Activated CD4-positive, alpha-beta memory T cell treated with anti-CD3 and anti-CD28 coated beads, Interleukin-2, amount 10 ng/mL, durations not matched to agents 7 days and 5 days (primary cell): ENCODE measurements around the gene PCDHB16. TPM values are rescaled to one million over a fixed set of nuclear protein-coding genes. Genes with fewer than 3 reads are reported as not detected.
A peak's percentile ranks its signal among the peaks of the same experiment; 100 is the strongest.
"Not testable (repeated sequence)": the region's sequence is repeated elsewhere in the genome, so short reads cannot be mapped to it uniquely, and the experiment has no call there.

Source experiments
- CTCF ChIA-PET: fragments of 350-600 bp; sonication (Branson Sonifier 250); formaldehyde crosslinking; loops from one replicate; lab custom pipeline; 2021; ENCODE audit warnings: antibody characterized with exemption, inconsistent platforms; lab: Charles Lee
- POLR2A ChIA-PET: fragments of 350-600 bp; sonication (Branson Sonifier 250); formaldehyde crosslinking; loops from one replicate; lab custom pipeline; 2021; ENCODE audit warnings: antibody characterized with exemption; lab: Charles Lee
- DNase-seq: peaks from one replicate; pipeline ENCODE4 v3.0.0-alpha.2; 2020
- H3K27ac Mint-ChIP-seq: one replicate; pipeline ENCODE4 v1.8.0; 2021; ENCODE audit warnings: mild to moderate bottlenecking, mixed read lengths
- H3K27me3 Mint-ChIP-seq: one replicate; pipeline ENCODE4 v1.8.0; 2021; ENCODE audit warnings: mixed read lengths
- H3K36me3 Mint-ChIP-seq: one replicate; pipeline ENCODE4 v1.8.0; 2021; ENCODE audit warnings: low read depth, mixed read lengths
- H3K4me1 Mint-ChIP-seq: one replicate; pipeline ENCODE4 v1.8.0; 2021; ENCODE audit warnings: mixed read lengths
- H3K4me3 Mint-ChIP-seq: one replicate; pipeline ENCODE4 v1.8.0; 2021; ENCODE audit warnings: mild to moderate bottlenecking, mixed read lengths
- H3K9me3 Mint-ChIP-seq: one replicate; pipeline ENCODE4 v1.8.0; 2021; ENCODE audit warnings: mixed read lengths
- total RNA-seq, 2 experiments: library from RNA; stranded (reverse); gene quantifications; one replicate each; pipeline ENCODE4 v1.2.3, GENCODE V29; 2021

The PCDHB16 gene
- total RNA-seq, 2 experiments from 2014 or later = not detected

DNA sequence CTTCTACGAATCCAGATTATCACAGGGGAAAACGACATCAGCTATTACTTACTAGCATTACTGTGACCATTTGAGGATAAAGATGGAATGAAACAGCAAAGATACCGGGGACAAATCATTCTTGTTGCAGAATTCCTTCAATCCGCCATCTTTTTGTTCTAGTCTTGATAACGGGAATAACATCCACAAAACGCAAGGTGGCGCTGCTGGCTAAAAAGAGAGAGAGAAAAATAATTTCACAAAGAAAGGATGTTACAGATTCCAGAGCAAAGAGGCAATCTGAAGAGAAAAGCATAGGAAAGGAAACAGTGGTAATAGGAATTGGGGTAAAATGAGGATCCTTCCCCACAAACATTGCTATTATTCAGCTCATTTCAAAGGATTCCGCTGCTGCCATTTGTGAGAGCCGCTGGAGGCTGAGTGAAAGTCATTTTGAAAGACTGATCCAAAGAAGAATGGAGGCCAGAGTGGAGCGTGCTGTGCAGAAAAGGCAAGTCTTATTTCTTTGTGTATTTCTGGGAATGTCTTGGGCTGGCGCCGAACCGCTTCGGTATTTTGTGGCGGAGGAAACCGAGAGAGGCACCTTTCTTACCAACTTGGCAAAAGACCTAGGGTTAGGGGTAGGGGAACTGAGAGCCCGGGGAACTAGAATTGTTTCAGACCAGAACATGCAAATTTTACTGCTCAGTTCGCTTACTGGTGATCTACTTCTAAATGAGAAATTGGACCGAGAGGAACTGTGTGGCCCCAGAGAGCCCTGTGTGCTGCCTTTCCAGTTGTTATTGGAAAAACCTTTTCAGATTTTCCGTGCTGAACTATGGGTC, 9.6 kb upstream of the PCDHB16 start, which contains the start of gene PCDHB7:
PCDHB7 (plus strand) TSS at position 264 of the 824 bp plus-strand sequence; CDS start at position 456, 192 bp downstream.
- Mint-ChIP-seq H3K4me1 (no peaks in the 10 kb centered on the region), H3K4me3 (no peak within 1 kb of the TSS), H3K27me3 (no peaks in the 10 kb centered on the region), H3K27ac (no peak within 1 kb of the TSS), H3K9me3 (peaks cover 11% of the 10 kb centered on the region), H3K36me3 (no peaks in the 10 kb centered on the region)
- ChIA-PET CTCF (no interaction called here), POLR2A (no interaction called here)
- DNase-seq = no peak

DNA sequence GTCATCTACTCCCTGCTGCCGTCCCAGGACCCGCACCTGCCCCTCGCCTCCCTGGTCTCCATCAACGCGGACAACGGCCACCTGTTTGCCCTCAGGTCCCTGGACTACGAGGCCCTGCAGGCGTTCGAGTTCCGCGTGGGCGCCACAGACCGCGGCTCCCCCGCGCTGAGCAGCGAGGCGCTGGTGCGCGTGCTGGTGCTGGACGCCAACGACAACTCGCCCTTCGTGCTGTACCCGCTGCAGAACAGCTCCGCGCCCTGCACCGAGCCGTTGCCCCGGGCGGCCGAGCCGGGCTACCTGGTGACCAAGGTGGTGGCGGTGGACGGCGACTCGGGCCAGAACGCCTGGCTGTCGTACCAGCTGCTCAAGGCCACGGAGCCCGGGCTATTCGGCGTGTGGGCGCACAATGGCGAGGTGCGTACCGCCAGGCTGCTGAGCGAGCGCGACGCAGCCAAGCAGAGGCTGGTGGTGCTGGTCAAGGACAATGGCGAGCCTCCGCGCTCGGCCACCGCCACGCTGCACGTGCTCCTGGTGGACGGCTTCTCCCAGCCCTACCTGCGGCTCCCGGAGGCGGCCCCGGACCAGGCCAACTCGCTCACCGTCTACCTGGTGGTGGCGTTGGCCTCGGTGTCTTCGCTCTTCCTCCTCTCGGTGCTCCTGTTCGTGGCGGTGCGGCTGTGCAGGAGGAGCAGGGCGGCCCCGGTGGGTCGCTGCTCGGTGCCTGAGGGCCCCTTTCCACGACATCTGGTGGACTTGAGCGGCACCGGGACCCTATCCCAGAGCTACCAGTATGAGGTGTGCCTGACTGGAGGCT, 7.7 kb upstream of the PCDHB16 start:
- peaks cover 11% of the 10 kb centered on the region for H3K9me3 Mint-ChIP-seq
- POLR2A ChIA-PET, H3K27ac Mint-ChIP-seq, H3K27me3 Mint-ChIP-seq, CTCF ChIA-PET, DNase-seq, H3K36me3 Mint-ChIP-seq, H3K4me1 Mint-ChIP-seq, H3K4me3 Mint-ChIP-seq: not testable (repeated sequence)

DNA sequence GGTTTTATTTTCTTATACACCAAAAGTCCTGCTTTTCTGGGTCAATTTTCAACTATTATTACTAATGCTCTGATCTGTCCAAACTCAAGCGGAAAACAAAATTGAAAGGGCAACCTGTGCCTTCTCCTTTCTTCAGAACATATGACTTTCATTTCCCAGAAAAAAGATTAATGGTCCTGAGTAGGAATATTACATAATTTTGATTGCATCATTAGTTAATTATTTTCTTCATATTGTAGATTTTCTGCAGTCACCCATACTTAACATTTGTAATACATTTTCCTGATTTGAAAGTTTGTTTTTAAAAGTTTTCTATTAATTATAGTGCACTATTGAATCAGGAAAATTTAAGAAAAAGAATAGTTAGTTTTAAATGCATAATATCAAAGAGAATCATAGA, 6.3 kb upstream of the PCDHB16 start:
- Mint-ChIP-seq H3K9me3 (peaks cover 13% of the 10 kb centered on the region), H3K36me3 (no peaks in the 10 kb centered on the region), H3K4me1 (no peaks in the 10 kb centered on the region), H3K27ac (no peak overlapping the region), H3K27me3 (no peaks in the 10 kb centered on the region), H3K4me3 (no peak overlapping the region)
- ChIA-PET POLR2A (no interaction called here), CTCF (no interaction called here)
- DNase-seq = no peak

DNA sequence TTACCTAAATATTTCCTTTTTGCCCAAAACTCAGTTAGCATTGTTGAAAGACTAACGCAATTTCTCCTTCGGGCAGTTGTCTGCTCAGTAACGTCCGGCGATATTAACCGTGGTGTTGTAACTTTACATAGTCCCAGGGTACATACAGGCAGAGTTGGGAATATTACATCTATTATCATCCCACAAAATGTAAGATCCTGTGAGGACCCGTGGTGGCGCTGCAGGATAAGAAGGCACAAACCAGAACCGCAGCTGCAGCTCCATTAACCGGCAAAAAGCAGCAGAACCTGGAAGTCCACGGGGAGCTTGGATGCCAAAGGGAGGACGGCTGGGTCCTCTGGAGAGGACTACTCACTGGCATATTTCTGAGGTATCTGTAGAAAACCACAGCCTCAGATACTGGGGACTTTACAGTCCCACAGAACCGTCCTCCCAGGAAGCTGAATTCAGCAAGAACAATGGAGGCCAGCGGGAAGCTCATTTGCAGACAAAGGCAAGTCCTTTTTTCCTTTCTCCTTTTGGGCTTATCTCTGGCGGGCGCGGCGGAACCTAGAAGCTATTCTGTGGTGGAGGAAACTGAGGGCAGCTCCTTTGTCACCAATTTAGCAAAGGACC, 4.5 kb upstream of the PCDHB16 start, which contains the start of gene PCDHB8:
PCDHB8 (plus strand) TSS at position 214 of the 615 bp plus-strand sequence; CDS start at position 459, 245 bp downstream.
- H3K4me3 Mint-ChIP-seq, H3K27ac Mint-ChIP-seq, DNase-seq, H3K27me3 Mint-ChIP-seq, POLR2A ChIA-PET, H3K36me3 Mint-ChIP-seq, H3K4me1 Mint-ChIP-seq: not testable (repeated sequence)
- H3K9me3 Mint-ChIP-seq = peaks cover 15% of the 10 kb centered on the region
- CTCF ChIA-PET = interaction anchor here (0.5 to 0.8 kb wide), 2 partner anchors 14 to 70 kb away, joined by 3 to 4 read pairs; partner anchors contain the start of gene PCDHB10

DNA sequence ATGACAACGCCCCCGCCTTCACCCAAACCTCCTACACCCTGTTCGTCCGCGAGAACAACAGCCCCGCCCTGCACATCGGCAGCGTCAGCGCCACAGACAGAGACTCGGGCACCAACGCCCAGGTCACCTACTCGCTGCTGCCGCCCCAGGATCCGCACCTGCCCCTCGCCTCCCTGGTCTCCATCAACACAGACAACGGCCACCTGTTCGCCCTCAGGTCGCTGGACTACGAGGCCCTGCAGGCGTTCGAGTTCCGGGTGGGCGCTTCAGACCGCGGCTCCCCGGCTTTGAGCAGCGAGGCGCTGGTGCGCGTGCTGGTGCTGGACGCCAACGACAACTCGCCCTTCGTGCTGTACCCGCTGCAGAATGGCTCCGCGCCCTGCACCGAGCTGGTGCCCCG, 2.8 kb upstream of the PCDHB16 start:
- DNase-seq, CTCF ChIA-PET: not testable (repeated sequence)
- H3K9me3 Mint-ChIP-seq = peaks cover 13% of the 10 kb centered on the region

DNA sequence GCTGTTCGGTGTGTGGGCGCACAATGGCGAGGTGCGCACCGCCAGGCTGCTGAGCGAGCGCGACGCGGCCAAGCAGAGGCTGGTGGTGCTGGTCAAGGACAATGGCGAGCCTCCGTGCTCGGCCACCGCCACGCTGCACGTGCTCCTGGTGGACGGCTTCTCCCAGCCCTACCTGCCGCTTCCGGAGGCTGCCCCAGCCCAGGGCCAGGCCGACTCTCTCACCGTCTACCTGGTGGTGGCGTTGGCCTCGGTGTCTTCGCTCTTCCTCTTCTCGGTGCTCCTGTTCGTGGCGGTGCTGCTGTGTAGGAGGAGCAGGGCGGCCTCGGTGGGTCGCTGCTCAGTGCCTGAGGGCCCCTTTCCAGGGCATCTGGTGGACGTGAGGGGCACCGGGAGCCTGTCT, 2.3 kb upstream of the PCDHB16 start:
- POLR2A ChIA-PET, CTCF ChIA-PET: not testable (repeated sequence)

More for the DNA sequence above, 2.8 kb upstream of the PCDHB16 start:
- POLR2A ChIA-PET, H3K27me3 Mint-ChIP-seq, H3K36me3 Mint-ChIP-seq, H3K27ac Mint-ChIP-seq, H3K4me3 Mint-ChIP-seq, H3K4me1 Mint-ChIP-seq: not testable (repeated sequence)

DNA sequence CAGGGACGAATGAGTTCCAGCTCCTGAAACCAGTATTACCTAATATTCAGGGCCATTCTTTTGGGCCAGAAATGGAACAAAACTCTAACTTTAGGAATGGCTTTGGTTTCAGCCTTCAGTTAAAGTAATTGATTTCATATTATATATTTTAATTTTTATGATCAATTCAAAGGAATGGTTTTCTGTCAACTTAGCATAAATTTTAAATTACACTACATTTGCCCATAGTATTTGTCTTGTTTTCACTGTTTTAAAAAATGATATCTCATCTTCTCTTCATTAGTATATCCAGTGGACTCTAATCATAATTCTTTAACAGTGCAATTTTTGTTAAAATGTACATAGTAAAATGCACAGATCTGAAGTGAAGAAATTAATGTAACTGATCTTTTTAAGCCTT, 1.9 kb upstream of the PCDHB16 start:
- peaks cover 11% of the 10 kb centered on the region for H3K9me3 Mint-ChIP-seq
- H3K27me3 Mint-ChIP-seq = no peaks in the 10 kb centered on the region
- no peaks in the 10 kb centered on the region for H3K4me1 Mint-ChIP-seq
- ChIA-PET POLR2A (no interaction called here), CTCF (no interaction called here)
- H3K27ac Mint-ChIP-seq = no peak overlapping the region
- no peak overlapping the region for H3K4me3 Mint-ChIP-seq
- no peak for DNase-seq
- peaks cover 3% of the 10 kb centered on the region for H3K36me3 Mint-ChIP-seq

More for the DNA sequence above, 2.3 kb upstream of the PCDHB16 start:
- peaks cover 14% of the 10 kb centered on the region for H3K9me3 Mint-ChIP-seq
- not testable (repeated sequence) for H3K36me3 Mint-ChIP-seq, H3K4me3 Mint-ChIP-seq, DNase-seq, H3K27me3 Mint-ChIP-seq, H3K27ac Mint-ChIP-seq, H3K4me1 Mint-ChIP-seq

DNA sequence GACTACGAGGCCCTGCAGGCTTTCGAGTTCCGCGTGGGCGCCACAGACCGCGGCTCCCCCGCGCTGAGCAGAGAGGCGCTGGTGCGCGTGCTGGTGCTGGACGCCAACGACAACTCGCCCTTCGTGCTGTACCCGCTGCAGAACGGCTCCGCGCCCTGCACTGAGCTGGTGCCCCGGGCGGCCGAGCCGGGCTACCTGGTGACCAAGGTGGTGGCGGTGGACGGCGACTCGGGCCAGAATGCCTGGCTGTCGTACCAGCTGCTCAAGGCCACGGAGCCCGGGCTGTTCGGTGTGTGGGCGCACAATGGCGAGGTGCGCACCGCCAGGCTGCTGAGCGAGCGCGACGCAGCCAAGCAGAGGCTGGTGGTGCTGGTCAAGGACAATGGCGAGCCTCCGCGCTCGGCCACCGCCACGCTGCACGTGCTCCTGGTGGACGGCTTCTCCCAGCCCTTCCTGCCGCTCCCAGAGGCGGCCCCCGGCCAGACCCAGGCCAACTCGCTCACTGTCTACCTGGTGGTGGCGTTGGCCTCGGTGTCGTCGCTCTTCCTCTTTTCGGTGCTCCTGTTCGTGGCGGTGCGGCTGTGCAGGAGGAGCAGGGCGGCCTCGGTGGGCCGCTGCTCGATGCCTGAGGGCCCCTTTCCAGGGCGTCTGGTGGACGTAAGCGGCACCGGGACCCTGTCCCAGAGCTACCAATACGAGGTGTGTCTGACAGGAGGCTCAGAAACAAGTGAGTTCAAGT, 2.1 kb downstream of the PCDHB16 start:
- CTCF ChIA-PET, H3K4me3 Mint-ChIP-seq, POLR2A ChIA-PET, H3K4me1 Mint-ChIP-seq, H3K27ac Mint-ChIP-seq, DNase-seq, H3K36me3 Mint-ChIP-seq, H3K27me3 Mint-ChIP-seq: not testable (repeated sequence)
- H3K9me3 Mint-ChIP-seq = peaks cover 16% of the 10 kb centered on the region

DNA sequence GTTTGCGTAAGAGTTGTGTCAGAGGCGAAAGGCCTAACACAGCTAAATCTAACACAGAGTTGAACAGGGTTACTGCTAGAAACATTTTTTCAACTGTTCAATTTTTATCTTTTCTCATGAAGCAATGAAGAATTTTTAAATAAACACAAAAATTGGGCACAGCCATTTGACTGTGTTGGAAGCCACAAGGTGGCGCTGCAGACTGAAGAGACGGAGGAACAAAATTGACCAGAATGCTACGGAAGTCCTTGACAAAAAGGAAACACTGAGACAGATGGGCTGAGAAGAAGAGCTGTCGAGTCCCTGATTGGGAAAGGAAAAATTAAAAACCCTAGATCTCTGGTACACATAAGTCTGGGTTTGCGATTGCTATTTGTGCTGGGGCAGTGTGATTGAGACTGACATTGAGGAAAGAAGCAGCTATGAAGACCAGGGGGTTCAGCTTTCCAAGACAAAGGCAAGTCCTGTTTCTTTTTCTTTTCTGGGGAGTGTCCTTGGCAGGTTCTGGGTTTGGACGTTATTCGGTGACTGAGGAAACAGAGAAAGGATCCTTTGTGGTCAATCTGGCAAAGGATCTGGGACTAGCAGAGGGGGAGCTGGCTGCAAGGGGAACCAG, 4.8 kb downstream of the PCDHB16 start, which contains the start of gene PCDHB9:
PCDHB9 (plus strand) TSS at position 265 of the 616 bp plus-strand sequence; CDS start at position 423, 158 bp downstream.
- peak; percentile 27 for DNase-seq
- peaks cover 8% of the 10 kb centered on the region for H3K27me3 Mint-ChIP-seq
- H3K4me3 Mint-ChIP-seq = no peak within 1 kb of the TSS
- no peak within 1 kb of the TSS for H3K27ac Mint-ChIP-seq
- H3K4me1 Mint-ChIP-seq = peaks cover 2% of the 10 kb centered on the region
- peaks cover 18% of the 10 kb centered on the region for H3K9me3 Mint-ChIP-seq
- POLR2A ChIA-PET = no interaction called here
- CTCF ChIA-PET = interaction anchor here (1.7 kb wide), 1 partner anchor 10 kb away, joined by 4 read pairs; no protein-coding TSS in a partner anchor
- H3K36me3 Mint-ChIP-seq = peaks cover 5% of the 10 kb centered on the region

DNA sequence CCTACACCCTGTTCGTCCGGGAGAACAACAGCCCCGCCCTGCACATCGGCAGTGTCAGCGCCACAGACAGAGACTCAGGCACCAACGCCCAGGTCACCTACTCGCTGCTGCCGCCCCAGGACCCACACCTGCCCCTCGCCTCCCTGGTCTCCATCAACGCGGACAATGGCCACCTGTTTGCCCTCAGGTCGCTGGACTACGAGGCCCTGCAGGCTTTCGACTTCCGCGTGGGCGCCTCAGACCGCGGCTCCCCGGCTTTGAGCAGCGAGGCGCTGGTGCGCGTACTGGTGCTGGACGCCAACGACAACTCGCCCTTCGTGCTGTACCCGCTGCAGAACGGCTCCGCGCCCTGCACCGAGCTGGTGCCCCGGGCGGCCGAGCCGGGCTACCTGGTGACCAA, 6.5 kb downstream of the PCDHB16 start:
- H3K27ac Mint-ChIP-seq, DNase-seq, H3K36me3 Mint-ChIP-seq, CTCF ChIA-PET, POLR2A ChIA-PET, H3K4me3 Mint-ChIP-seq, H3K4me1 Mint-ChIP-seq, H3K27me3 Mint-ChIP-seq: not testable (repeated sequence)
- H3K9me3 Mint-ChIP-seq = peaks cover 20% of the 10 kb centered on the region

DNA sequence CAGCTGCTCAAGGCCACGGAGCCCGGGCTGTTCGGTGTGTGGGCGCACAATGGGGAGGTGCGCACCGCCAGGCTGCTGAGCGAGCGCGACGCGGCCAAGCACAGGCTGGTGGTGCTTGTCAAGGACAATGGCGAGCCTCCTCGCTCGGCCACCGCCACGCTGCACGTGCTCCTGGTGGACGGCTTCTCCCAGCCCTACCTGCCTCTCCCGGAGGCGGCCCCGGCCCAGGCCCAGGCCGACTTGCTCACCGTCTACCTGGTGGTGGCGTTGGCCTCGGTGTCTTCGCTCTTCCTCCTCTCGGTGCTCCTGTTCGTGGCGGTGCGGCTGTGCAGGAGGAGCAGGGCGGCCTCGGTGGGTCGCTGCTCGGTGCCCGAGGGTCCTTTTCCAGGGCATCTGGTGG, 6.9 kb downstream of the PCDHB16 start:
- H3K4me3 Mint-ChIP-seq, DNase-seq, POLR2A ChIA-PET, CTCF ChIA-PET, H3K27ac Mint-ChIP-seq, H3K4me1 Mint-ChIP-seq, H3K27me3 Mint-ChIP-seq, H3K36me3 Mint-ChIP-seq: not testable (repeated sequence)
- H3K9me3 Mint-ChIP-seq = peaks cover 20% of the 10 kb centered on the region
